Sigmoid colon (tissue), 7 donors: ENCODE measurements around the gene ADGRG3. TPM values are rescaled to one million over a fixed set of nuclear protein-coding genes. Genes with fewer than 3 reads are reported as not detected.

Experiments
- DNase-seq: peaks from one replicate; pipeline ENCODE4 v3.0.0-alpha.2; 2019
- H3K27ac ChIP-seq, 4 donors: fragments of 200-600 bp; sonication (generic); one replicate each; pipeline ENCODE4 v1.5.1; 2016 to 2019; ENCODE audit warnings: mild to moderate bottlenecking in 1 of 4
- H3K27me3 ChIP-seq, 3 donors: fragments of 200-600 bp; sonication (generic); one replicate each; pipeline ENCODE4 v1.5.1; 2019; ENCODE audit warnings: mild to moderate bottlenecking in 1 of 3
- H3K36me3 ChIP-seq, 4 donors: fragments of 200-600 bp; sonication (generic); one replicate each; pipeline ENCODE4 v1.5.1; 2016 to 2019
- H3K4me1 ChIP-seq, 4 donors: fragments of 200-600 bp; sonication (generic); one replicate each; pipeline ENCODE4 v1.5.1; 2017 to 2019
- H3K4me3 ChIP-seq, 4 donors: fragments of 200-600 bp; sonication (generic); one replicate each; pipeline ENCODE4 v1.5.1; 2017 to 2019; ENCODE audit warnings: mild to moderate bottlenecking in 2 of 4, moderate library complexity in 1 of 4
- H3K9me3 ChIP-seq, 4 donors: fragments of 200-600 bp in 3 of 4; sonication (generic) in 3 of 4; one replicate each; pipeline versions ENCODE4 v1.5.1 to v1.6.1; 2013 to 2019
- CTCF ChIP-seq, 4 experiments: fragments of 450-650 bp in 3 of 4; fragments of 200-600 bp in 1 of 4; IDR thresholded peaks; one replicate each; pipeline ENCODE4 v1.5.1; 2016 to 2019; ENCODE audit warnings: antibody characterized with exemption in 4 of 4, mild to moderate bottlenecking in 3 of 4, moderate library complexity in 2 of 4
- EP300 ChIP-seq, 4 donors: sonication (generic); formaldehyde crosslinking; IDR thresholded peaks; one replicate each; pipeline ENCODE4 v1.6.1; 2017; ENCODE audit warnings: antibody characterized with exemption in 4 of 4
- POLR2A ChIP-seq, 2 donors: fragments of 450-650 bp; IDR thresholded peaks; one replicate each; pipeline ENCODE4 v1.6.1; 2016; ENCODE audit warnings: antibody characterized with exemption in 2 of 2, mild to moderate bottlenecking in 2 of 2, moderate library complexity in 2 of 2
- POLR2AphosphoS5 ChIP-seq, 4 donors: sonication (generic); formaldehyde crosslinking; IDR thresholded peaks; one replicate each; pipeline ENCODE4 v1.6.1; 2017; ENCODE audit warnings: antibody characterized with exemption in 4 of 4
- WGBS, 2 donors: extraction: QIAGEN DNeasy Blood & Tissue Kit; methylation state at CpG; one replicate each; pipeline ENCODE4 v1.1.7; 2013; 5-methylcytosine and 5-hydroxymethylcytosine counted together
- intact Hi-C: fragments of 100-400 bp; cut with DNase I; formaldehyde crosslinking; loops from one replicate; pipeline ENCODE4 v1.15.1; 2023
- polyA plus RNA-seq, 3 donors: library from polyadenylated mRNA; stranded (reverse); fragments of 200-250 nt; gene quantifications; one replicate each; pipeline ENCODE4 v1.2.3, GENCODE V29; 2013
- total RNA-seq, 4 donors: library from RNA; depleted of rRNA; stranded (reverse); fragments of >200 nt; gene quantifications; one replicate each; pipeline ENCODE4 v1.1.0, GENCODE V29; 2016
- donor health status: healthy with polysubstance abuse.
- donor health status: Bipolar disorder and iron deficiency.
- donor health status: healthy.

The ADGRG3 gene
- total and polyA plus RNA-seq, 7 donors: 0.69 to 6.6 (median 3.6) TPM

GRCh38 chr16:57700781-57701551 lies 32.9 kb downstream of the ADGRG3 start:
- no peak for DNase-seq
- Histone ChIP-seq H3K36me3 (no peaks in the 10 kb centered on the region), H3K4me3 (no peak overlapping the region), H3K9me3 (no peaks in the 10 kb centered on the region), H3K4me1 (no peaks in the 10 kb centered on the region), H3K27me3 (no peaks in the 10 kb centered on the region), H3K27ac (no peak overlapping the region)
- WGBS, 2 donors: 41 to 70% methylated on average over 10 of the region's 10 CpGs
- TF ChIP-seq POLR2A (IDR thresholded peaks at IDR 0.05) (no peak), POLR2AphosphoS5 (IDR thresholded peaks at IDR 0.05) (no peak), CTCF (IDR thresholded peaks at IDR 0.05) (no peak), EP300 (IDR thresholded peaks at IDR 0.05) (no peak)
- intact Hi-C loops: no loop called here

- WGBS, 2 donors: 85 to 89% methylated on average over 23 of the region's 23 CpGs
- Histone ChIP-seq H3K4me3 (no peak overlapping the region), H3K9me3 (no peaks in the 10 kb centered on the region), H3K27ac (no peak overlapping the region), H3K27me3 (no peaks in the 10 kb centered on the region), H3K36me3 (no peaks in the 10 kb centered on the region), H3K4me1 (no peaks in the 10 kb centered on the region)
- intact Hi-C loops: no loop called here
- no peak for TF ChIP-seq CTCF (IDR thresholded peaks at IDR 0.05)
- TF ChIP-seq POLR2A (IDR thresholded peaks at IDR 0.05): no peak
- no peak for TF ChIP-seq POLR2AphosphoS5 (IDR thresholded peaks at IDR 0.05)
- no peak for TF ChIP-seq EP300 (IDR thresholded peaks at IDR 0.05)
- no peak for DNase-seq
These were observed 33.8 kb downstream of the ADGRG3 start for GRCh38 chr16:57701759-57702371.

- Histone ChIP-seq H3K9me3 (no peaks in the 10 kb centered on the region), H3K27ac (no peak overlapping the region), H3K27me3 (no peaks in the 10 kb centered on the region), H3K4me3 (no peak overlapping the region), H3K36me3 (no peaks in the 10 kb centered on the region), H3K4me1 (no peaks in the 10 kb centered on the region)
- no peak for DNase-seq
- 62 to 87% methylated on average over 11 of the region's 11 CpGs for WGBS, 2 donors
- intact Hi-C loops: no loop called here
- TF ChIP-seq POLR2AphosphoS5 (IDR thresholded peaks at IDR 0.05) (no peak), CTCF (IDR thresholded peaks at IDR 0.05) (no peak), POLR2A (IDR thresholded peaks at IDR 0.05) (no peak), EP300 (IDR thresholded peaks at IDR 0.05) (no peak)
These were observed 35.4 kb downstream of the ADGRG3 start for GRCh38 chr16:57703416-57704010.

GRCh38 chr16:57704011-57704904 lies 36.2 kb downstream of the ADGRG3 start:
- no peak overlapping the region for H3K4me3 ChIP-seq
- no peaks in the 10 kb centered on the region for H3K36me3 ChIP-seq
- H3K27me3 ChIP-seq: no peaks in the 10 kb centered on the region
- WGBS, 2 donors: 29 to 63% methylated on average over 11 of the region's 11 CpGs
- no peaks in the 10 kb centered on the region for H3K4me1 ChIP-seq
- DNase-seq: no peak
- TF ChIP-seq POLR2A (IDR thresholded peaks at IDR 0.05): no peak
- no peak for TF ChIP-seq CTCF (IDR thresholded peaks at IDR 0.05)
- no peak for TF ChIP-seq POLR2AphosphoS5 (IDR thresholded peaks at IDR 0.05)
- TF ChIP-seq EP300 (IDR thresholded peaks at IDR 0.05): no peak
- H3K9me3 ChIP-seq: no peaks in the 10 kb centered on the region
- no peak overlapping the region for H3K27ac ChIP-seq
- intact Hi-C loops: no loop called here
